ENCODE measurements around the gene MZF1. TPM values are rescaled to one million over a fixed set of nuclear protein-coding genes. Genes with fewer than 3 reads are reported as not detected.

Gene MZF1
- total and polyA plus RNA-seq, 9 of the 15 experiments (the other 6 are each of a cell fraction or from before 2014, with no cell fraction given): 0.31 to 29.3 (median 11.5) TPM

GRCh38 chr19:58519087-58519354, 54.1 kb downstream of the MZF1 start (continued):
- TF ChIP-seq, protein P1, sequence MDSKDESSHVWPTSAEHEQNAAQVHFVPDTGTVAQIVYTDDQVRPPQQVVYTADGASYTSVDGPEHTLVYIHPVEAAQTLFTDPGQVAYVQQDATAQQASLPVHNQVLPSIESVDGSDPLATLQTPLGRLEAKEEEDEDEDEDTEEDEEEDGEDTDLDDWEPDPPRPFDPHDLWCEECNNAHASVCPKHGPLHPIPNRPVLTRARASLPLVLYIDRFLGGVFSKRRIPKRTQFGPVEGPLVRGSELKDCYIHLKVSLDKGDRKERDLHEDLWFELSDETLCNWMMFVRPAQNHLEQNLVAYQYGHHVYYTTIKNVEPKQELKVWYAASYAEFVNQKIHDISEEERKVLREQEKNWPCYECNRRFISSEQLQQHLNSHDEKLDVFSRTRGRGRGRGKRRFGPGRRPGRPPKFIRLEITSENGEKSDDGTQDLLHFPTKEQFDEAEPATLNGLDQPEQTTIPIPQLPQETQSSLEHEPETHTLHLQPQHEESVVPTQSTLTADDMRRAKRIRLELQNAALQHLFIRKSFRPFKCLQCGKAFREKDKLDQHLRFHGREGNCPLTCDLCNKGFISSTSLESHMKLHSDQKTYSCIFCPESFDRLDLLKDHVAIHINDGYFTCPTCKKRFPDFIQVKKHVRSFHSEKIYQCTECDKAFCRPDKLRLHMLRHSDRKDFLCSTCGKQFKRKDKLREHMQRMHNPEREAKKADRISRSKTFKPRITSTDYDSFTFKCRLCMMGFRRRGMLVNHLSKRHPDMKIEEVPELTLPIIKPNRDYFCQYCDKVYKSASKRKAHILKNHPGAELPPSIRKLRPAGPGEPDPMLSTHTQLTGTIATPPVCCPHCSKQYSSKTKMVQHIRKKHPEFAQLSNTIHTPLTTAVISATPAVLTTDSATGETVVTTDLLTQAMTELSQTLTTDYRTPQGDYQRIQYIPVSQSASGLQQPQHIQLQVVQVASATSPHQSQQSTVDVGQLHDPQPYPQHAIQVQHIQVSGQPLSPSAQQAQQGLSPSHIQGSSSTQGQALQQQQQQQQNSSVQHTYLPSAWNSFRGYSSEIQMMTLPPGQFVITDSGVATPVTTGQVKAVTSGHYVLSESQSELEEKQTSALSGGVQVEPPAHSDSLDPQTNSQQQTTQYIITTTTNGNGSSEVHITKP (IDR thresholded peaks at IDR 0.05; ENCODE audit: partially characterized antibody): peak; percentile 12
- TF ChIP-seq ZNF197 (CRISPR knock-in tag; IDR thresholded peaks at IDR 0.05; ENCODE audit: low read depth) (0 out of 2 replicates have a peak, but pooled peaks have one; percentile 2), ZNF707 (CRISPR knock-in tag; conservative IDR thresholded peaks at IDR 0.05) (peak; percentile 88), CTCF (IDR thresholded peaks at IDR 0.05 in 2 of 3, conservative IDR thresholded peaks at IDR 0.05 in 1 of 3; ENCODE audit: insufficient read depth in 2 of 3, low read depth in 1 of 3, low read length in 3 of 3) (peak; percentile 69 to 77 (median 75); a peak in 5 of 6 replicates), GTF3C2 (IDR thresholded peaks at IDR 0.05; ENCODE audit: borderline replicate concordance, extremely low read depth, insufficient read length) (no peak), ZNF695 (CRISPR knock-in tag; IDR thresholded peaks at IDR 0.05) (no peak), UBTF (IDR thresholded peaks at IDR 0.05; ENCODE audit: borderline replicate concordance in 1 of 2, low read depth in 2 of 2, low read length in 2 of 2) (peak in 1 of 2 experiments; percentile 49; a peak in 1 of 4 replicates), ZSCAN29 (IDR thresholded peaks at IDR 0.05) (peak; percentile 93), CHD2 (IDR thresholded peaks at IDR 0.05; ENCODE audit: low read depth, low read length) (0 out of 2 replicates have a peak, but pooled peaks have one; percentile 4), CBX2 (IDR thresholded peaks at IDR 0.05; ENCODE audit: insufficient read depth, low read length, poor library complexity, severe bottlenecking) (no peak)

All from K562 (cell line).